Kidney epithelial cell (primary cell): ENCODE data around the gene CACNA2D1. TPM values are rescaled to one million over a fixed set of nuclear protein-coding genes. Genes with fewer than 3 reads are reported as not detected.

Source experiments
- DNase-seq: peaks from one replicate; pipeline ENCODE4 v3.0.0-alpha.2; 2010; ENCODE audit warnings: low read depth
- H3K27me3 ChIP-seq: 2 replicates; pipeline ENCODE4 v1.6.0; 2011; ENCODE audit warnings: low read length; ENCODE audit not compliant: control insufficient read depth, insufficient read depth
- H3K36me3 ChIP-seq: 2 replicates; pipeline ENCODE4 v1.5.1; 2011; ENCODE audit warnings: low read length; ENCODE audit not compliant: control insufficient read depth, insufficient read depth
- H3K4me3 ChIP-seq: 2 replicates; pipeline ENCODE4 v1.5.1; 2011; ENCODE audit warnings: low read depth, mild to moderate bottlenecking, control low read depth, low read length
- CTCF ChIP-seq: IDR thresholded peaks from 2 replicates; pipeline ENCODE4 v1.5.1; 2011; ENCODE audit warnings: mild to moderate bottlenecking, moderate library complexity, low read length, control low read depth, inconsistent platforms; ENCODE audit not compliant: insufficient read depth, poor library complexity, severe bottlenecking
- total RNA-seq: library from RNA; depleted of rRNA; stranded (reverse); fragments of >200 nt; gene quantifications from 2 replicates; pipeline ENCODE4 v1.2.3, GENCODE V29; 2015

The CACNA2D1 gene
- total RNA-seq, 1 donor from 2014 or later, result 5.9 TPM

- TF ChIP-seq CTCF, result no peak
- no peak overlapping the region for H3K4me3 ChIP-seq
- DNase-seq, result no peak
Observed at GRCh38 chr7:82449910-82450309, 6.3 kb upstream of the CACNA2D1 start.

GRCh38 chr7:82446897-82447296 lies 3.3 kb upstream of the CACNA2D1 start:
- no peak overlapping the region for H3K4me3 ChIP-seq
- no peaks in the 10 kb centered on the region for H3K36me3 ChIP-seq
- no peak for DNase-seq
- TF ChIP-seq CTCF, result no peak
- no peaks in the 10 kb centered on the region for H3K27me3 ChIP-seq

More at GRCh38 chr7:82449910-82450309, 6.3 kb upstream of the CACNA2D1 start:
- H3K27me3 ChIP-seq, result no peaks in the 10 kb centered on the region
- no peaks in the 10 kb centered on the region for H3K36me3 ChIP-seq

GRCh38 chr7:82445271-82445670 lies 1.7 kb upstream of the CACNA2D1 start:
- H3K4me3 ChIP-seq, result no peak overlapping the region
- no peaks in the 10 kb centered on the region for H3K27me3 ChIP-seq
- TF ChIP-seq CTCF, result no peak
- DNase-seq, result no peak
- no peaks in the 10 kb centered on the region for H3K36me3 ChIP-seq

- Histone ChIP-seq H3K4me3 (peak overlapping the region; percentile 61), H3K27me3 (no peaks in the 10 kb centered on the region), H3K36me3 (no peaks in the 10 kb centered on the region)
- DNase-seq, result no peak
- TF ChIP-seq CTCF, result no peak
Observed at GRCh38 chr7:82444220-82444909, 788 bp upstream of the CACNA2D1 start.

- Histone ChIP-seq H3K36me3 (no peaks in the 10 kb centered on the region), H3K4me3 (peak overlapping the region; percentile 61), H3K27me3 (no peaks in the 10 kb centered on the region)
- TF ChIP-seq CTCF, result no peak
- DNase-seq, result no peak
Observed at GRCh38 chr7:82443036-82443546, 486 bp downstream of the CACNA2D1 start.
